PFSK-1 (cell line): Measurements from ENCODE around the gene STK32B.

Experiments used
- FOXP2 ChIP-seq: optimal IDR thresholded peaks from 2 replicates; pipeline ENCODE3; 2011; ENCODE audit warnings: borderline replicate concordance, control low read depth, inconsistent platforms; ENCODE audit not compliant: insufficient read depth; ENCODE audit errors: extremely low read length, extremely low read depth
- SIN3A ChIP-seq: IDR thresholded peaks from 2 replicates; pipeline ENCODE4 v1.6.1; 2012; ENCODE audit warnings: mild to moderate bottlenecking, low read length, moderate library complexity, borderline replicate concordance; ENCODE audit not compliant: insufficient read depth
- TF ChIP-seq, protein P1 (sequence below), 2 experiments: IDR thresholded peaks; 2 replicates each; pipeline versions ENCODE4 v1.6.1 to v1.8.0; 2011 to 2012; ENCODE audit warnings: low read depth in 2 of 2, low read length in 2 of 2, control low read depth in 1 of 2, inconsistent platforms in 1 of 2, mild to moderate bottlenecking in 1 of 2, moderate library complexity in 1 of 2; ENCODE audit not compliant: insufficient read depth in 1 of 2

DNA sequence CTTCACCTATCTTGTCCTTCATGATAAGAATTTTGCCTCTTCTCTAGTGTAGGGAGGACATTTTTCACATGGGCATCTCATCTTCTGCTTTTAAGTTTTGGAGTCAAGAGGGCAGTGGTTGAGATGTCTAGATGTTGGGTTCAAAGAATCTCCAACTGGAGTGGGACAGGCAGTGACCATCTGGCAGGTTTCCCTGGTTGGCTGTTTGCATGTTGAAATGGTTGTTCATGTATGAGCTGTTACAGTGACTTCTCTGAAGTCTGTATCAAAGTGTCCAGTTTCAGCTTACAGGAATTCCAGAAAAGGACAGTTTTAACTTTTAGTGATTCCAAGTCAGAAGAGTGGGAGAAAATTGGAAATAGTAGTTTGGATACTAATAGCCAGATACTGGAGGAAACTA is 464.4 kb downstream of the STK32B start:
- TF ChIP-seq, protein P1, sequence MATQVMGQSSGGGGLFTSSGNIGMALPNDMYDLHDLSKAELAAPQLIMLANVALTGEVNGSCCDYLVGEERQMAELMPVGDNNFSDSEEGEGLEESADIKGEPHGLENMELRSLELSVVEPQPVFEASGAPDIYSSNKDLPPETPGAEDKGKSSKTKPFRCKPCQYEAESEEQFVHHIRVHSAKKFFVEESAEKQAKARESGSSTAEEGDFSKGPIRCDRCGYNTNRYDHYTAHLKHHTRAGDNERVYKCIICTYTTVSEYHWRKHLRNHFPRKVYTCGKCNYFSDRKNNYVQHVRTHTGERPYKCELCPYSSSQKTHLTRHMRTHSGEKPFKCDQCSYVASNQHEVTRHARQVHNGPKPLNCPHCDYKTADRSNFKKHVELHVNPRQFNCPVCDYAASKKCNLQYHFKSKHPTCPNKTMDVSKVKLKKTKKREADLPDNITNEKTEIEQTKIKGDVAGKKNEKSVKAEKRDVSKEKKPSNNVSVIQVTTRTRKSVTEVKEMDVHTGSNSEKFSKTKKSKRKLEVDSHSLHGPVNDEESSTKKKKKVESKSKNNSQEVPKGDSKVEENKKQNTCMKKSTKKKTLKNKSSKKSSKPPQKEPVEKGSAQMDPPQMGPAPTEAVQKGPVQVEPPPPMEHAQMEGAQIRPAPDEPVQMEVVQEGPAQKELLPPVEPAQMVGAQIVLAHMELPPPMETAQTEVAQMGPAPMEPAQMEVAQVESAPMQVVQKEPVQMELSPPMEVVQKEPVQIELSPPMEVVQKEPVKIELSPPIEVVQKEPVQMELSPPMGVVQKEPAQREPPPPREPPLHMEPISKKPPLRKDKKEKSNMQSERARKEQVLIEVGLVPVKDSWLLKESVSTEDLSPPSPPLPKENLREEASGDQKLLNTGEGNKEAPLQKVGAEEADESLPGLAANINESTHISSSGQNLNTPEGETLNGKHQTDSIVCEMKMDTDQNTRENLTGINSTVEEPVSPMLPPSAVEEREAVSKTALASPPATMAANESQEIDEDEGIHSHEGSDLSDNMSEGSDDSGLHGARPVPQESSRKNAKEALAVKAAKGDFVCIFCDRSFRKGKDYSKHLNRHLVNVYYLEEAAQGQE (IDR thresholded peaks at IDR 0.05; ENCODE audit: insufficient read depth in 1 of 2, low read depth in 2 of 2, low read length in 2 of 2), result no peak
- TF ChIP-seq FOXP2 (no peak), SIN3A (no peak)
